GM18867 (cell line): ENCODE data around the gene BLM.
"Not testable (repeated sequence)": the region's sequence is repeated elsewhere in the genome, so short reads cannot be mapped to it uniquely, and the experiment has no call there.

Experiments used
- ATAC-seq: cut with Tn5 transposase; IDR thresholded peaks from one replicate; pipeline ENCODE4 v1.9.1; 2021; ENCODE audit warnings: mild to moderate bottlenecking, moderate library complexity; ENCODE audit not compliant: unreplicated experiment

The BLM gene

DNA sequence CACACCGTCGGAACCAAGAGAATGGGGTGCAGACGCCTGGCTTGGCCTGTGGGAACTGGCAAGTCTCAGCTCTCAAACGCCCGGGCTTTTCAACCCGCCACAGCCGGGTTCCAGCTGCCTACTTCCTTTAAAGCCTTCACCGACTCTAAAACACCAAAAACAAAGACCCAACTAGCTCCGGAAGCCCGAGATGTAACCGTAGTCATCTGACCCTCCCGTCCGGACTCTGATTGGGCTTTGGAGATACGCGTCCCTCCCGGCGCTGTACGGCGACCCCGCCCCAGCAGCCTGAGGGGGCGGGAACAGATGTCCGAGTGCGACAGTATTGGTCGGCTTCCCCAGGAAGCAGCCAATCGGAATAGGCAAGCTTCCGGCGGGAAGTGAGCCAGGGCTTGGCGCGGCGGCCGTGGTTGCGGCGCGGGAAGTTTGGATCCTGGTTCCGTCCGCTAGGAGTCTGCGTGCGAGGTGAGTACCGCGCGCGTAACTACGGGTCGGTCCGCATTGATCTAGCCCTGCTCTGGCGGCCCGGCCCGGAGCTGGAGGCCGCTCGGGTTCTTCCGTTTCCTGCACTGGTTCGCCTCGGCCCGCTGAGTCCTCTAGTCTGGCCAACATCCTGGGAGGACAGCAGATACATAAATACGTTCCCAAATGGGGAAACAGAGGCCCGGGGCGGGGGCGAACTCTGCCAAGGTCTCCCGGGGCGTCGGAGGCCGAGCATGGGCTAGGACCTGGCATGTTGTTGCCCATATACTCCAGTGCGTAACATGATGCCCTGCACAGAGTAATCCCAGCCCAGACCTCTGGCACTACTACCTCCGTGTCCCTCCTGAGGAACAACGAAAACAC, at the start of gene BLM:
BLM (plus strand) TSS at position 371 of the 846 bp plus-strand sequence. CDS start 30,047 bp downstream, outside the sequence.
- peak; percentile 99 for ATAC-seq

DNA sequence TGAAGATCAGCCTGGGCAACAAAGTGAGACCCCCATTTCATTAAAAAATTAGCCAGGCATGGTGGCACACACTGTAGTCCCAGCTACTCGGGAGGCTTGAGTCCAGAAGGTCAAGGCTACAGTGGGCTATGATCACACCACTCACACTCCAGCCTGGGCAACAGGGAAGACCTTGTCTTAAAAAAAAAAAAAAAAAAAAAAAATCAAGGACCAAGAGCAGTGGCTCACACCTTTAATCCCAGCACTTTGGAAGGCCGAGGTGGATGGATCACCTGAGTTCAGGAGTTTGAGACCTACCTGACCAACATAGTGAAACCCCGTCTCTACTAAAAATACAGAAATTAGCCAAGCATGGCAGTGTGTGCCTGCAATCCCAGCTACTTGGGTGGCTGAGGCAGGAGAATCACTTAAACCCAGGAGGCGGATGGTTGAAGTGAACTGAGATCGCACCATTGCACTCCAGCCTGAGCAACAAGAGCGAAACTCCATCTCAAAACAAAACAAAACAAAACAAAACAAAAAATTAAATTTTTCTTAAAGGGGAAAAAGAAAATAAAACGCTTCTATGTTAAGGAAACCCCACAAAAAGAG, 49.3 kb upstream of the BLM start:
- ATAC-seq, result not testable (repeated sequence)

DNA sequence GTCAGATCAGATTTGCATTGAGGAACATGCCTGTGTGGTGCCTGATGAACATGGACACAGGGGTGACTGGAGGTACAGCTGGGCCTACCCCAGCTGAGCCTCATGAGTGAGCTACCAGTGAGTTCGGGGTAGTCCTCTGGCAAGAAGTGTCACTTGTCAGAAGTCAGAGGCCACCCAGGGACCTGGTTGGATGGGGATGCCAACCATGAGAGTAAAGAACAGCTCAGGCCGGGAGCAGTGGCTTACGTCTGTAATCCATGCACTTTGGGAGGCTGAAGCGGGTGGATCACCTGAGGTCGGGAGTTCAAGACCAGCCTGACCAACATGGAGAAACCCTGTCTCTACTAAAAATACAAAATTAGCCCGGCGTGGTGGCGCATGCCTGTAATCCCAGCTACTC, 46.5 kb upstream of the BLM start:
- not testable (repeated sequence) for ATAC-seq

DNA sequence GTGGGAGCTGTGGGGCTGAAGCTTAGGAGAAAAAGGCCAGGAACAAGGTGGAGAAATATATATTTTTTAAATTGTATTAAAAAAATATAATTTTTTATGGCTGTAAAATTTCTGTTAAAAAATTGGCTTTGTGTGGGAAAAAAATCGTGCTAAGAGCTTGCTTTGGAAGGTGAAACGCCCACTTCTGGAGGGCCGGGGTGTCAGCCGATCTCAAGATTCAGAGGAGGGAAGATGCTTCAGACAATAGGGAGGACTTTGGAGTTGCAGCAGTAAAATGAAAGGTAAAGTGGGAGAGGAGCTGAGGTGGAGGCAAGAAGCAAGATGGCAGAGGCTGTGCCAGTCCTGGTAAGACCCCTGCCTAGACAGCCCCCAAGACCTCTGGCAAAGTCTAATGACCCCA, 45.9 kb upstream of the BLM start:
- ATAC-seq, result no peak

DNA sequence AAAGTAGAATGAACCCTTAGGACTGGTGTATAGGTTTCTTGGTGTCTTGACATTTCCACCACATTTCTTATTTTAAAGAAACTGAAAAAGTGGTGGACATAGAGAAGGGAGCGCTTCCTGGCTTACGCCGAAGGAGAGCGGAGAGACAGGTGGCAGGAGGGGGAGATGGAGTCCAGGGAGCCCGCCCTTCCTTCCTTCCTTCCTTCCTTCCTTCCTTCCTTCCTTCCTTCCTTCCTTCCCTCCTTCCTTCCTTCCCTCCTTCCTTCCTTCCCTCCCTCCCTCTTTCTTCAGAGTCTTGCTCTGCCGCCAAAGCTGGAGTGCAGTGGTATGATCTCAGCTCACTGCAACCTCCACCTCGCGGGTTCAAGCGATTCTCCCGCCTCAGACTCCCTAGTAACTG, 43.8 kb upstream of the BLM start:
- ATAC-seq, result not testable (repeated sequence)

DNA sequence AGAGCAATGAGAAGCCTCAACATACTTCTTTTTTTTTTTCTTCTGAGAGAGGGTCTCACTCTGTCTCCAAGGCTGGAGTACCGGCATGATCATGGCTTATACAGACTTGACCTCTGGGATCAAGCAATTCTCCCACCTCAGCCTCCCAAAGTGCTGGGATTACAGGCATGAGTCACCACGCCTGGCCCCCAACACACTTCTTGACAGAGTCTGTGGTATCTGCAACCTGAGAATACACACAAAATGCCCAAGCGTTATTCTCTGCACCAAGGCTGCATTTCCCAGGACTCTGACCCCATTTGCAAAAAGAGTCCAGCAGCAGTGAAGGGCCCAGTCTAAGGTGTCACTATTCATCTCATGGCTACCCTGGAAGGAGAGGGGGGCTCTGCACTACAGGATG, 42.7 kb upstream of the BLM start:
- ATAC-seq, result no peak

DNA sequence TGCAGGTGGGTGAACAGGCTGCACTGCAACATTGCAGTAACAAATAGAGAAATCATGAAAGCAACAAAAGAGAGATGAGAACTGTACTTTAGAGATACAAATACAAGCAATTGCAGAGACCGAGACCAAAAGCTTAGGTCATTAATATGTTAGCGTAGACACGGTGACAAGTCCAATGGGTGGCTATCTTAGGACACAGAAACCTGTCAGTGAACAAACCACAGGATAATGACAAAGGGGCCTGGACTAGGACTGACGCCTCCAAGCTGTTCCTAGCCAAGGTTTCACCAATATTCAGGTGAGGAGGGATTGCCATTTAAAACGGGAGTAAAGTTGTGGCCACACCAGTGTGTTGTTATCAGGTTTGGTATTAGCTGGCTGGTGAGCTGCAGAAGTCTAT, 41.7 kb upstream of the BLM start:
- no peak for ATAC-seq

DNA sequence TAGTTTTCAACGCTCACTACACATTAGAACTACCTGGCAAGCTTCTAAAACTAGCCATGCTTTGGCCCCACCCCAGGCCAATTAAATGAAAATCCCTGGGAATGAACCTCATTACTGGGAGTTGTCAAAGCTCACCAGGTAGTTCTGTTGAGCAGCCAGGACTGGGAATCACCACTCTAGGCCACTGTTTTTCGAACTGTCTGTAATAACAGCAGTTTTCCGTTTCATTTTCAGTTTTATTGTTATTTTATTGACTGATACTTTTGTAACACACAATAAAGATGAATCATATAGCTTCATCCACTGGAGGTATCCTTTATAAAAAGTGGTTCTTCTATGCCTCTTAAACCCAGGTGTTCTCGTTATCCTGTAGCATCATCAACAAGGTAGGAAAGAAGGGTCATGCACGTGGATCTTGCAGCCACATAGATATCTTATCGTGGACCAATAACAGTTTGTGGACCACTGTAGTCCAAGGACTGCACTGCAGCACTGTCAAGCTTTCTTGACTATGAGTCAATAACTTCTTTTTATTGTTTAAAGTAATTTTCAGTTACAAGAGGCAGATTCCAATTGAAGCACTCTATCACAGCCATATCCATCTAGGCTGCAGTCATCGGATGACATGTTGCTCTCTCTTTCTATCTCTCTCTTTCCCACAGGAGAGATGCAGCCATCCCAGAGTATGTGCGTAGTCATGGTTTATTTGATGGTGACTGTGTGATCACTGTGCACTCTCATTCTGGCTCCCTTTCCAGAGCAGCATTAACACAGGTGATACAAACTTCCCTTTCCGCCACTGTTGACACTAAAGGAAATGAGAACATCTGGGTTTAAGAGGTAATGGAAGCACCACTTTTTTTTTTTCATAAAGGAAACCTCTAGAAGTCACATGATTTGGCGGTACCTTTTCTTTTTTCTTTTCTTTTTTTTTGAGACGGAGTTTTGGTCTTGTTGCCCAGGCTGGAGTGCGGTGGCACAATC, 39.0 kb upstream of the BLM start:
- ATAC-seq, result no peak

DNA sequence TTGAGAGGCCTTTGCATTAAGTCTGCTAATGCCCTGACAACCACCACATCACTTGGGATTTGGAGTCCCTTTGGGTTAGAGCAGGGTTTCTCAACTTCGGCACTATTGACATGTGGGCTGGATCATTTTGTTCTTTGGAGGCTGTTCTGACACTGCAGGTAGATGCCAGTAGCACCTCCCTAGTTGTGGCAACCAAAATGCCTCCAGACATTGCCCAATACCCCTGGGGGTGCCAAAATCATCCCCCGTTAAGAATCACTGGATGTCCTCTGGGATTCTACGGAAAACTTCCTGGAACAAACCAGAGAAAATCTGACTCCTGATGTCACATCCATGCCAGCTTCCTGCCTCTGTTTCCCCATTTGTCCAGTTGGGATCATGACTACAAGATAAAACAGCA, 37.2 kb upstream of the BLM start:
- no peak for ATAC-seq

DNA sequence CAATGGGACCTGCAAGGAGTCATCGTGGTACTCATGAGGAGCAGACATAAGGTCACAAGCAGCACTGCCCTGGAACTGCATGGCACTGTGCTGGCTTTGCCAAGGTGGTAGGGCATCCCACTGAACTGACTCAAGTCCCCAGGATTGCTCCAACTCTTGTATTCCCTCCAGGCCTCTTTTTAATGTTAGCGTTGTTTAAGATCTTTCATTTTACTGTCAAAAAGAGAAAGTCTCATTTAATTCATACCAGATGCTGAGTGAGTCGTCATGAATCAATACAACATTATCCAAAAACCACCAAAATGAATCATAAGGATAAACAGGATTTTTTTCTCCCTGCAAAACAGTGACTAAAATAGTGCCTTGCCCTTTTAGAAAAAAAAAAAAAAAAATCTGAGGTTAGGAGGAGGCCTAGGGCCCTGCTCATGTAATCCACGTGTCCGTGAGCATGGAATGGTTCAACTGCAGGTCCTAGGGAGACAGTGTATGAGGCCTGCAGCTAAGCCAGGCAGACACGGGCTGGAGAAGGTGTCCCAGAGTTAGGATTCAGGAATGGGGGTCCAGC, 36.7 kb upstream of the BLM start:
- no peak for ATAC-seq

DNA sequence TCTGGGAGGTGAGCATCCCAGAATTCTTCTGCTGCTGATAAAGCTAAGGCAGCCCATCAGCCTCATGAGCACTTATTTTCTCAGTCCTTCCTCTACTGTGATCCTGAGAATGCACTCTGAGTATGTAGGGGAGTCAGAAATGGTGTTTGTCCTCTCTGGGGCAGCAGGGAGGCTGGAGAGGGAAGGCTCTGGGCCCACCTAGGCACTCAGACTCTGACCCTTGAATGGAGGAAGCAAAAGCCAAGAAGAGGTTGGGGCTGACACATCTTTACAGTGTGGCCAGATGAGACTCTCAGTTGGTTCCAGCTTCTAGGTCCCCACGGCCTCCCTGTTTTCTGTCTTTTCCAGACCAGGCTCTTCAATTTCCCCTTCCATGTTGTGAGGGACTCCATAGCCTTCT, 36.1 kb upstream of the BLM start:
- ATAC-seq, result no peak

DNA sequence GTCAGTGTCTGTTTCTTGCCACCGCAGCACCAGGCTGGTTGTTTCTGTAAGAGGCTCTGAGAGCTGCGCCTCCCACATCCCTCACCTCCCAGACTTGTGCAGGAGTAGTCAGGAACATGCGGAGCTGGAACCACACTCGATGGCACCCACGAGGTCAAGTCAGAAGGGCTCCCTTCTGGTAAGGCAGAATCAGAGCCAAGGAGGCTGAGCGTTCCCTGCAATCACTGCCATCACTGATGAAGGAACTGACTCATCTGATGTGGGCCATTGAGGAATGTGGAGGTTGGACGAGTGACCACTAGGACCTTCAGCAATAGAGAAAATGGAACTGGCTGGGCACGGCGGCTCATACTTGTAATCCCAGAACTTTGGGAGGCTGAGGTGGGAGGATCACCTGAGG, 35.7 kb upstream of the BLM start:
- no peak for ATAC-seq

DNA sequence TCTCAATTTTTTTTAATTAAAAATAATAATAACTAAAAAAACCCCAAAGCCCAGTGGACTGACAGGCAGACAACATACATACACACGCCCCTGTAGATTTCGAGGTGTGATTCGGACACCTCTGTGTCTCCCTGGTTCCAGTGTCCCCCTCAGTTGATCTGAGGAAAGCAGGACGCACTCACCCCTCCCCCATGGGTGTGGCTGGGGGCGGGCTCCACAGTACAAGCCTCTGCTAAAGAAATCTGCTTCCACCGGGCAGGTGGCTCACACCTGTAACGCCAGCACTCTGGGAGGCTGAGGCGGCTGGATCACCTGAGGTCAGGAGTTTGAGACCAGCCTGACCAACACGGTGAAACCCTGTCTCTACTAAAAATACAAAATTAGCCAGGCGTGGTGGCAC, 33.8 kb upstream of the BLM start:
- no peak for ATAC-seq

DNA sequence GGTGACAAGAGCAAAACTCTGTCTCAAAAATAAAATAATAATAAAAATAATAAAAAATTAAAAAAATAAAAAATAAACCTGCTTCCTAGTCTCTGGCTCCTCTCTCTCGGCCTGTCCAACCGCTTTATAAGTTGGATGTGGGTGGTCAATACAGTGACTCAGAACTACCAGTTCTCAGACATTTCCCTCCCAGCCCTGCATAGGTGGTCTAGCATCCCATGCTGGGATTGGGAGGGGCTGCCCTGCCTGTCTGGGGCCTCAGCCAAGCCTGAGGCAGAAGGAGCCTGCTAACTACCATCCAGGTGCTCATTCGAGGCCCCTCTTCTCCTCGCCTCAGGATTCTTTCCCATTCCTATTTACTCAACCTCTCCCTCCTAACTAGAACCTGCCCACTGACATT, 33.3 kb upstream of the BLM start:
- no peak for ATAC-seq

DNA sequence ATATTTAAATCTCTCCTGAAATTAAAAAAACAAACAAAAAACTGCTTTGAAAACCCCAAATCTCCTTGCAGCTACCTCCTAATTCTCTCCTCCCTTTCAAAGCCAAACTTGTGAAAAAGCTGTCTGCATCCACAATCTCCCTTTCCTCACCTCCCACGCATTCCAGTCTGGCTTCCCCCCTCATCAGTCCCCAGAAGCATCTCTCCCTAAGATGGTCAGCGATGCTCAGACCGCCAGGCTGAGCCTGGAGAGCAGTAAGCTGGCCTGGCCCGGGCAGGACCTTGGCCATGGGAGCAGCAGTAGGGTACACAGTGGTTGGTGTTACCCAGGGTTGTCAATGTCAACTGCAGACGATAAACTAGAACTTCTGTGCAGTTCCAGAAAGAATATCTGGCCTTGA, 32.9 kb upstream of the BLM start:
- ATAC-seq, result no peak

DNA sequence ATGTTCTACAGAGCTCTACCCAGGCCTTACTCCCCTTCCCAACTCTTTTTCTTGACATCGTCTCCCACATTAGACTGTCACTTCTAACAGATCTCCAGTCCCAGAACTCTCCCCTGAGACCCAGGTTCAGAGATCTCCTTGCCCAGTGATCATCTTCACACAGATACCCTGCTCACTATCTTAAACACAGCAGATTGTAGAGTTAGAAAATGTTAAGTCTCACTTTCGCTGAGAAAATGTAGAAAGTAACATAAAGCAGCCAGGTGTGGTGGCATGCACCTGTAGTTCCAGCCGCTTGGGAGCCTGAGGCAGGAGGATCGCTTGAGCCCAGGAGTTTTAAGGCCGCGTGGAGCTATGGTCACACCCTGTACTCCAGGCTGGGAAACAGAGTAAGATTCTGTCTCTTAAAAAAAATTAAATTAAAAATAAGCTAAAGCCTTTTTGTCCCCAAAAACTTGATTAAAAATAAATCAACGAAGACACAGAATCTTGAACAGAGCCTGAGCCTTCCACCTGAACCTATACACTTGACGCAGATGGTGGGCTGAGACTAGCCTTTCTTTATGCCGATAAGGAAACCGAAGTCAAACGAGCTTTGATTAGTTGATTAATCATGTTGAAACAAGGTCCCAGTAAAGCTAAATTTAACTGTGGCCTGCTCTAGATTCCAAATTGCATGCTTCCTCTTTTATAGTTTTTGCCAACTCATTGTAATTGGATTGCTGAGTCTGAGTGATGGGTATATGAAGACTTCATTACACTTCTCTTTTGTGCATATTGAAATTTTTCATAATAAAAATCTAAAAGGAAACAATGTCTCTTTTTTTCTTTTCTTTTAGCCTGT, 31.3 kb upstream of the BLM start:
- peak; percentile 25 for ATAC-seq

DNA sequence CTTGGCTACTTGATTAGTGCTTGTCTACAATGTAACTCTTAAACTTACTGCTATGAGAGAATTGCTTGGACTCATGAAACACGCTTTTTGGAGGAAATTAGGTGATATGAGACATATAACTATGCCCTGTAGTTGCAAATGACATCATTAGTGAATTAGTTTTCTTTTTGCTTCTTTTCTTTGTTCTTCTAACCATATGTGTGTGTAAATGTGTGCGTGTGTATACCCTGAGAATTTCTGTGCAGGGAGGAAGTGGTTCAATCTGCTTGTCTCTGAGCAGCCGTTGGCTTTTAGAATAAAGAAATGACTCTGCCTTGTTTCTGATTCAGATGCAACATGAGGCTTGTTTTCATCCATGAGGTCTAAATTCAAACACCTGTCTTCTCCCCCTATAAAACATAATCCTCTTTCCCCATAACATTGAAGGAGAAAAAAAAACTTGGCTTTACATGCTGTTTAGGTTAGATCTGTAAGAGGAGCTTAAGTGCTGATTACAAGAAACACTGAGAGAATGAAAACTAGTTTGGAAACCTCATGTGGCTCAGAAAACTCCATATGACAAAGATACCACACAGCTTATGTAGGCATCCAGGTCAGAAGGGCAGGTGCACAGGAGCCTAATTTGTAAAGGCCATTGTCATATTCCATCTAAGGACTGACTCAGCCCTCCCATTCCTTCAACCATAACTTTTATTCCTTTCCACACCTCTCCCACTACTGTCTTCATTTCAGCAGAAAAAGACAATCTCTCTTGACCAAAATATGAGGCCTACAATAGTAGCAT, 30.5 kb upstream of the BLM start:
- ATAC-seq, result peak; percentile 74

DNA sequence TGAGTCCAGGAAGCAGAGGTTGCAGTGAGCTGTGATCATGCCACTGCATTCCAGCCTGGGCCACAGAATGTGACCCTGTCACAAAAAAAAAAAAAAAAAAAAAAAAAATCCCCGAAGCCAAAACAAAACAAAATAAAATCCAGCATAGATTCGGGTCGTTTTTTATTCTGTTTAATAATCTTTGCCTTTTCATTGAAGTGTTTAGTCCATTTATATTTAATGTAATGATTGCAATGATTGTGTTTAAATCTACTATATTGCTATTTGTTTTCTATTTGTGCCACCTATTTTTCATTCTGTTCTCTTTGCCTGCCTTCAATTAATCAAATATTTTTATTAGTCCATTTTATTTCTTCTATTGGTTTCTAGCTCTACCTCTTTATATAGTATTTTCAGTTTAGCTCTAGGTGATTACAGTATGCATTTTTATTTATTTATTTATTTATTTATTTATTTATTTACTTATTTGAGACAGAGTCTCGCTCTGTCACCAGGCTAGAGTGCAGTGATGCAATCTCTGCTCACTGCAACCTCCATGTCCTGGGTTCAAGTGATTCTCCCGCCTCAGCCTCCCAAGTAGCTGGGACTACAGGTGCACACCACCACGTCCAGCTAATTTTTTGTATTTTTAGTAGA, 27.7 kb upstream of the BLM start:
- not testable (repeated sequence) for ATAC-seq

DNA sequence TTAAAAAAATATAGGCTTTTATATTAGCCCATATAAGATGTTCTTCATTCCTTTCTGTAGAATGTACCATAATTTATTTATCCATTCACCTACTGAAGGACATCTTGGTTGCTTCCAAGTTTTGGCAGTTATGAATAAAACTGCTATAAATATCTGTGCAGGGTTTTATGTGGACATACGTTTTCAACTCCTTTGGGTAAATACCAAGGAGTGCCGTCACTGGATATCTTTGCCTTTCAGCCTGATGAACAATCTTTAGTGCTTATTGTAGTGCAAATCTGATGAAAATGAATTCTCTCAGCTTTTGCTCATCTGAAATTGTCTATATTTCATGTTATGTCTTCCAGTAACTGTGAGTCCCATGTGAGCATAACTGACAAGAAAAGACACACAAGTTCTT, 26.6 kb upstream of the BLM start:
- ATAC-seq, result no peak
